Islet precursor cell (in vitro differentiated cells): ENCODE results near the gene PTPN14.
A peak's percentile ranks its signal among the peaks of the same experiment; 100 is the strongest.

ENCODE experiments used
- DNase-seq: peaks from one replicate; pipeline ENCODE4 v3.0.0-alpha.2; 2018

The PTPN14 gene

GRCh38 chr1:214449371-214449770 is 102.0 kb downstream of the PTPN14 start:
- DNase-seq = no peak

DNA sequence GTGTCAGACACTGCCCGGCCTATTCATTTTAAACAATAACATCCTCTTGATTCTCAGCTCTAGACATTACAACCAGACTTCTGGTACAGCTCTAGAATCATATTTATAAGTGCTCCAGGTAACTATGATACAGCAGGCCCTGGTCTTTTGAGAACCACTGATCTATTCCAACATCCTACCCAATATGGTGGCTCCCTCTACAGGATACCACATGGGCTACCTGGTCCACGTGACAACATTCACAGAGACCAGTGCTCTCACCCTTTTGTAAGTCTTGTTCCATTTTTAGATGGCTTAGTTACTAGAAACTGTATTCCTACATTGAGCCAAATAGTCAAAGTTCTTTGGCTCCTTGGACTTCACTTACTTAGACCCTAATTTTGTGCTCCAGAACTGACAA is 102.9 kb downstream of the PTPN14 start:
- DNase-seq = no peak

DNA sequence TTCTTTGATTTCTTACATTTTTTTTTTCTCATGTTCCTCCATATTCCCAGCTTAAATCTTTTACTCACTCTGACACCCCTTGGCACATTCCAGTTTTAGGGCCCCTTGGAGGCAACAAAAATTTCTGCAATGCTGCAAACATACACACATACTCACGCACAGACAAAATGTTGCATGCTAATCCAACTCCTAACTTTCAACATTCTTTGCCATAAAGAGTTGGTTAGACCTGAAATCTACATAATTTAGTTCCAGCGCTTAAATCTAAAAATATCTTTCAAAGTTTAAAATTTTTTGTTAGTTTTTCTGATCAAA is 103.9 kb downstream of the PTPN14 start:
- DNase-seq = no peak

- DNase-seq = peak; percentile 99
Measured at GRCh38 chr1:214446772-214447556, 104.4 kb downstream of the PTPN14 start.

GRCh38 chr1:214445831-214446614 is 105.4 kb downstream of the PTPN14 start:
- no peak for DNase-seq

DNA sequence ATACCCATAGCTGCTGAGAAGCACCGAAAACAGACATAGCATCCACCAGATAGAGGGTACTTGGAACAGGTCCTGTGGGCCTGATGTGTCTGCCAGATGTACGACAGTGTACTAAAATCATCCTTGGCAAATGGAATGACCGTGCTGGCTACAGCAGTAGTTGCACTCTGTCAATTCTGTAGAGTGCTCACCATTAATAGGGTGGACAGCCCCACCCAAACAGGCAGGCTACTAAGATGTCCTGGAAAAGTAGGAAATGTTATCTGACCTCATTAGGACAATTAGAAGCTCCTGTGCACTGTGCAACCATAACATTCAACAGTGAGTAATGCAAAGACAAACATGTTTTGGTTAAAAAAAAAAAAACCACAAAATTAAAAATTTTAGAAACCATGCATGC is 106.2 kb downstream of the PTPN14 start:
- DNase-seq = peak; percentile 62

- DNase-seq = no peak
Measured at GRCh38 chr1:214444182-214444939, 107.0 kb downstream of the PTPN14 start.

- DNase-seq = no peak
Measured at GRCh38 chr1:214441119-214441518, 110.3 kb downstream of the PTPN14 start.

DNA sequence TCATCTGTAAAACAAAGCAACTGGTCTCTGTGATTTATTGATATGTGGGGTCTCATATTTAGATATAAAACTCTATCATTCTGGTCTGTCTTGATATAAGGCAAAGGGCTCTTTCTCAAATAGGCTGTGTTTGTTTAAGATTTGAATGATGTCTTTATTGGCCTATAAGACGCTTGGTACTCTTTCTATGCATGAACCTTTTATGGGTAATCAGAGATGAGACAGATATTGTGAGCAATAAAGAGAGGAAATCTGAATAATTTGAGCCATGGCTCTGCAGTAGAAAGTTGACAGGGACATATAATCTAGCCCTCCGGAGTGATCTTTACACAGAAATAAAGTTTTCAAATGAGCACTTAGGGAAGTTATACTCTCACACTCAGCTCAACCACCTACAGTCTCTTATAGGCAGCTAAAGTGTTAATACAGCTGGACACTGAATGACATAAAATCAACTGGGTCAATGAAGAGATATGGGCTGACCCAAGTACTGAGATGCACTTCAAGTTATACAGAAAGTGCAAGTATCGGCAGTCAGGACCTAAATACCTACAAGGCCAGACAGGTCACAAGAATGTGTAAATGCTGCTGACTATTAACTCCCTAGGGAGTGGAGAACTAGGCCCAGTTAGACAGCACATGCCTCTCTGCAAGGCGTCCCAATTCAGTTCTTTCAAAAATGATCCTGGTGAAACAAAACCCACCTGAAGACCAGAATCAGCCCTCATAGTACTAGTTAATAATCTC is 111.0 kb downstream of the PTPN14 start:
- peak; percentile 71 for DNase-seq

GRCh38 chr1:214439352-214440119 is 111.9 kb downstream of the PTPN14 start:
- peak; percentile 82 for DNase-seq

- no peak for DNase-seq
Measured at GRCh38 chr1:214438530-214438929, 112.9 kb downstream of the PTPN14 start.

- DNase-seq = no peak
Measured at GRCh38 chr1:214438075-214438474, 113.3 kb downstream of the PTPN14 start.

DNA sequence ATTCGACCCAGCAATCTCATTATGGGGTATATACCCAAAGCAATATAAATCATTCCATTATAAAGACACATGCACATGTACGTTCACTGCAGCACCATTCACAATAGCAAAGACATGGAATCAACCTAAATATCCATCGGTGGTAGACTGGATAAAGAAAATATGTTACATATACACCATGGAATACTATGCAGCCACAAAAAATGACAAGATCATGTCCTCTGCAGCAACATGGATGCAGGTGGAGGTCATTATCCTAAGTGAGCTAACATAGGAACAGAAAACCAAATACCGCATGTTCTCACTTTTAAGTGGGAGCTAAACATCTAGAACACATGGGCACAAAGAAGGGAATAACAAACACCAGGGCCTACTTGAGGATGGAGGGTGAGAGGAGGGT is 115.5 kb downstream of the PTPN14 start:
- no peak for DNase-seq

- DNase-seq = no peak
Measured at GRCh38 chr1:214432245-214432644, 119.2 kb downstream of the PTPN14 start.

GRCh38 chr1:214429951-214430770 is 121.2 kb downstream of the PTPN14 start:
- no peak for DNase-seq

DNA sequence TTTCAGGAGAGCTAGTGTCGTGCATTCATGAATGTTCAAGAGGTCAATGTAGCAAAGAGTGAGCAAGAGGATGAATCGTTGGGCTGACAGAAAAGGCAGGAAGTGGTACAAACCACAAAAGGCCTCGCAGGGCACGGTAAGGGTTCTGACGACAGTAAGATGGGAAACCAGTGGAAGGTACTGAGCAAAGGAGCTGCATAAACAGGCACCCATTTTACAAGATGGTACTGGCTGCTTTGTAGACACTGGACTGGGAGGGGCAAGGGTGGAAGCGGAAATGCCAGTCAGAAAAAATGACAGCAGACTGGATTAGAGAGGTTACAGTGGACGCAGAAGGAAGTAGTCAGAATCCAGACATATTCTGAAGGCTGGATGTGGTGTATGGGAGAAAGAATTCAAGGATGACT is 123.5 kb downstream of the PTPN14 start:
- peak; percentile 90 for DNase-seq

- no peak for DNase-seq
Measured at GRCh38 chr1:214426426-214426812, 125.0 kb downstream of the PTPN14 start.

DNA sequence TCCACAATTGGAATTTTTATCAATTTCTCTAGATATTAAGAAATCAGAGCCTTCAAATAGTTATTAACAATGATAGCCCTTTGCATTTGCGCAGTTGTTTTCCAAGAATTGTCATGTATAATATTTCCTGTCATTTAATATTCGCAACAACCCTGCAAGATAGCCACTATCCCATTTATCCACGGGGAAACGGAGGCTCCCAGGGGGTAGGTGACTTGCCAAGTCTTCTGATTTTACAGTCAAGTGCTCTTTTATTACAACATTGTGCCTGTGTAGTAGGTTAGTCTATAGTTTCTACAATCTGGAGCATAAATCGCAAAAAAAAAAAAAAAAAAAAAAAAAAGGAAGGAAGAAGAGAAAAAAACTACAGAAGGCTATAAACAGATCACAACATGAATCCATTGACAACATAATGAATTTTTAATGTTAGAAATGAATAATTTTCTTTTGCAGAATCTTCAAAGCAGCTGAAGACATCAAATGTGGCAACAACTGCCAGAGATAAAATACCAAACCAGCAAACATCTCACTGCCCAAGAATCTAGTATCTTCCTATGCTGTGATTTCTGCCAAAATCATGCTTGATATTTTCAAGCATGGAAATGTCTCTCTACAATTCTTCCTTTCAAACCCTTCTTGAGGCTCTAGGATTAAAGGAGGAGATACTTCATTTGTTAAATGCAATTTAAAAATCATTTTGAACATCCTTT is 125.5 kb downstream of the PTPN14 start:
- no peak for DNase-seq

DNA sequence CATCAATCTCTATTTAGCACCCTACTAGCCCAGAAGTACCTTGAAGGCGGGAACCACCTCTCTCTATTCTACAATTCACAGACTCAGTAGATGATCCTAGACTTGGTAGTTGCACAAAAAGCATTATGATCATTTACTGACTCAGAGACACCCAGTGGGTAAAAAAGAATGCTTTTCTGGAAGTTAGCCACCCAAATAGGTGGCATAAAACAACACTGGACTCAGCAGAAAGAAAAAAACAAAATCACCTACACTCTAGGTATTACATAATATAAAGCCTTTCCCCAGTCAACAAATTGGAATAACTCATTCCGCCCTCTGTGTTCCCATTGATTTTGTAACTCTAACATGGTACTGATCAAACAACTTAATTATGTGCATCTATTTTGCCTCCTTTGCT is 126.3 kb downstream of the PTPN14 start:
- no peak for DNase-seq

DNA sequence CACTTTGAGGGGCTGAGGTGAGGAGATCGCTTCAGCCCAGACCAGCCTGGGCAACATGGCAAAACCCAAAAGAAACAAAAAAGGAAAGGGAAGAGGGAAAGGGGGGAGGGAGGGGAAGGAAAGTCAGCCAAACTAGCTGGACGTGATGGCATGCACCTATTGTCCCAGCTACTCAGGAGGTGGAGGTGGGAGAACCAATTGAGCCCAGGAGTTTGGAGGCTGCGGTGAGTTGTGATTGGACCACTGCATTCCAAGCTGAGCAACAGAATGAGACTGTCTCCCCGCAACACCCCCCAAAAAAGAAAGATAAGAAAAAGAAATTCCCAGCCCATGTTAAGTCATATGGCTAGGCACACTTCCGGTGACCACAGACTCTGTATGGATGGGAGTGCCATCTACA is 128.4 kb downstream of the PTPN14 start:
- DNase-seq = no peak
